ENCODE results near the gene PEX7. TPM values are rescaled to one million over a fixed set of nuclear protein-coding genes. Genes with fewer than 3 reads are reported as not detected.
"Not testable (repeated sequence)": the region's sequence is repeated elsewhere in the genome, so short reads cannot be mapped to it uniquely, and the experiment has no call there.

The PEX7 gene
- polyA plus RNA-seq, 2 donors: 2.0 to 7.0 TPM

DNA sequence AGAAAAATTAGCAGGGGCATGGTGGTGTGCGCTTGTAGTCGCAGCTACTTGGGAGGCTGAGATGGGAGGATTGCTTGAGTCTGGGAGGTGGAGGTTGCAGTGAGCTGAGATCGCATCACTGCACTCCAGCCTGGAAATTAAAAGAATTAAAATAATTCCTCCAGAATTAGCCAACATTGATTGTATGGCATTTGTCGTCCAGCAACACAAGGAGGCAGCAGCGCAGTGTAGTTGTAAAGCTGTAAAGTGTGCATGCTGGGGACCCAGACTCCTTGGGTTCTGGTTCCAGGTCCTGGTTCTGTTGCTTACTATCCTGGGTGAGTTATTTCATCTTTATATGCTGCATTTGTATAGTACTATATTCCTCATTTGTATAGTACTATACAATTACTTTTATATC lies 41.4 kb downstream of the PEX7 start:
- 78 to 92% methylated on average over 5 of the region's 5 CpGs for WGBS, 2 donors
- Histone ChIP-seq H3K27ac (ENCODE audit: low read depth in 2 of 2, low read length in 1 of 2) (no peak overlapping the region), H3K4me3 (ENCODE audit: low read depth in 1 of 2, low read length in 2 of 2) (no peak overlapping the region), H3K27me3 (ENCODE audit: control insufficient read depth in 1 of 2, insufficient read depth in 2 of 2, low read length in 2 of 2) (no peaks in the 10 kb centered on the region), H3K36me3 (ENCODE audit: control insufficient read depth in 2 of 2, insufficient read depth in 2 of 2, low read length in 1 of 2) (no peaks in the 10 kb centered on the region), H3K4me1 (ENCODE audit: control insufficient read depth in 2 of 2, insufficient read depth in 2 of 2, low read length in 1 of 2) (no peaks in the 10 kb centered on the region), H3K9me3 (ENCODE audit: control insufficient read depth in 2 of 2, insufficient read depth in 1 of 2, low read depth in 1 of 2, low read length in 1 of 2) (no peaks in the 10 kb centered on the region)

- H3K4me1 ChIP-seq (ENCODE audit: control insufficient read depth in 2 of 2, insufficient read depth in 2 of 2, low read length in 1 of 2): no peaks in the 10 kb centered on the region
- H3K27me3 ChIP-seq (ENCODE audit: control insufficient read depth in 1 of 2, insufficient read depth in 2 of 2, low read length in 2 of 2): no peaks in the 10 kb centered on the region
- no peak overlapping the region for H3K4me3 ChIP-seq (ENCODE audit: low read depth in 1 of 2, low read length in 2 of 2)
- no peaks in the 10 kb centered on the region for H3K9me3 ChIP-seq (ENCODE audit: control insufficient read depth in 2 of 2, insufficient read depth in 1 of 2, low read depth in 1 of 2, low read length in 1 of 2)
- 94 to 96% methylated on average over 4 of the region's 4 CpGs for WGBS, 2 donors
- no peak overlapping the region for H3K27ac ChIP-seq (ENCODE audit: low read depth in 2 of 2, low read length in 1 of 2)
- no peaks in the 10 kb centered on the region for H3K36me3 ChIP-seq (ENCODE audit: control insufficient read depth in 2 of 2, insufficient read depth in 2 of 2, low read length in 1 of 2)
These were observed 42.3 kb downstream of the PEX7 start for GRCh38 chr6:136864676-136865075.

GRCh38 chr6:136866872-136867416 lies 44.6 kb downstream of the PEX7 start:
- Histone ChIP-seq H3K4me1 (ENCODE audit: control insufficient read depth in 2 of 2, insufficient read depth in 2 of 2, low read length in 1 of 2) (no peaks in the 10 kb centered on the region), H3K27ac (ENCODE audit: low read depth in 2 of 2, low read length in 1 of 2) (no peak overlapping the region), H3K4me3 (ENCODE audit: low read depth in 1 of 2, low read length in 2 of 2) (no peak overlapping the region), H3K27me3 (ENCODE audit: control insufficient read depth in 1 of 2, insufficient read depth in 2 of 2, low read length in 2 of 2) (no peaks in the 10 kb centered on the region), H3K9me3 (ENCODE audit: control insufficient read depth in 2 of 2, insufficient read depth in 1 of 2, low read depth in 1 of 2, low read length in 1 of 2) (no peaks in the 10 kb centered on the region), H3K36me3 (ENCODE audit: control insufficient read depth in 2 of 2, insufficient read depth in 2 of 2, low read length in 1 of 2) (no peaks in the 10 kb centered on the region)
- 79 to 86% methylated on average over 4 of the region's 4 CpGs for WGBS, 2 donors

DNA sequence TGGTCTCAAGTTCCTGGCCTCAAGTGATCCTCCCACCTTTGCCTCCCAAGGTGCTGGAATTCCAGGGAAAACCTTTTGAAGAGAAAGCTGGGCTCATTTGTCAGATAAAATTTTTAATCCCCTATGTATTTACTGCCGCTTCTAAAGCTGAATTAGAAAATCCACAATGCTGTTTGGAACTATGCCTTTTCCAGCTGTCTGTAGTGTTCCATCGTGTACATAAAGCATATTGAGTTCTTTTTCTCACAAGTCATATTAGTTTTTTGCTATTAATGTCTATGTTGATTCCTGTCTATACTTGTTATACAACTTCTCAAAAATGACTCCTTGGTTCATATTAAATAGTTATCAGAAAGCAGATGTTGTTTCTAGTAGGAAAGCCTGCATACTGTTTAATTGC lies 47.1 kb downstream of the PEX7 start:
- Histone ChIP-seq H3K36me3 (ENCODE audit: control insufficient read depth in 2 of 2, insufficient read depth in 2 of 2, low read length in 1 of 2) (no peaks in the 10 kb centered on the region), H3K4me3 (ENCODE audit: low read depth in 1 of 2, low read length in 2 of 2) (no peak overlapping the region), H3K4me1 (ENCODE audit: control insufficient read depth in 2 of 2, insufficient read depth in 2 of 2, low read length in 1 of 2) (no peaks in the 10 kb centered on the region), H3K9me3 (ENCODE audit: control insufficient read depth in 2 of 2, insufficient read depth in 1 of 2, low read depth in 1 of 2, low read length in 1 of 2) (peaks cover 0 to 2% of the 10 kb centered on the region in 2 donors), H3K27ac (ENCODE audit: low read depth in 2 of 2, low read length in 1 of 2) (no peak overlapping the region), H3K27me3 (ENCODE audit: control insufficient read depth in 1 of 2, insufficient read depth in 2 of 2, low read length in 2 of 2) (no peaks in the 10 kb centered on the region)
- WGBS, 2 donors: 65 to 76% methylated on average over 2 of the region's 2 CpGs

GRCh38 chr6:136873748-136874147 lies 51.4 kb downstream of the PEX7 start:
- no peak overlapping the region for H3K27ac ChIP-seq (ENCODE audit: low read depth in 2 of 2, low read length in 1 of 2)
- H3K4me3 ChIP-seq (ENCODE audit: low read depth in 1 of 2, low read length in 2 of 2): no peak overlapping the region
- H3K9me3 ChIP-seq (ENCODE audit: control insufficient read depth in 2 of 2, insufficient read depth in 1 of 2, low read depth in 1 of 2, low read length in 1 of 2): peaks cover 0 to 2% of the 10 kb centered on the region in 2 donors
- no peaks in the 10 kb centered on the region for H3K4me1 ChIP-seq (ENCODE audit: control insufficient read depth in 2 of 2, insufficient read depth in 2 of 2, low read length in 1 of 2)
- H3K27me3 ChIP-seq (ENCODE audit: control insufficient read depth in 1 of 2, insufficient read depth in 2 of 2, low read length in 2 of 2): no peaks in the 10 kb centered on the region
- no peaks in the 10 kb centered on the region for H3K36me3 ChIP-seq (ENCODE audit: control insufficient read depth in 2 of 2, insufficient read depth in 2 of 2, low read length in 1 of 2)
- WGBS, 2 donors: 81 to 84% methylated on average over 3 of the region's 3 CpGs

DNA sequence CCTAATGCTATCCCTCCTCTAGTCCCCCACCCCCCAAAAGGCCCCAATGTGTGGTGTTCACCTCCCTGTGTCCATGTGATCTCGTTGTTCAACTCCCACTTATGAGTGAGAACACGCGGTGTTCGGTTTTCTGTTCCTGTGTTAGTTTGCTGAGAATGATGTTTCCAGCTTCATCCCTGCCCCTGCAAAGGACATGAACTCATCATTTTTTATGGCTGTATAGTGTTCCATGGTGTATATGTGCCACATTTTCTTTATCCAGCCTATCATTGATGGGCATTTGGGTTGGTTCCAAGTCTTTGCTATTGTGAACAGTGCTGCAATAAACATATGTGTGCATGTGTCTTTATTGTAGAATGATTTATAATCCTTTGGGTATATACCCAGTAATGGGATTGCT lies 54.1 kb downstream of the PEX7 start:
- H3K27me3 ChIP-seq (ENCODE audit: control insufficient read depth in 1 of 2, insufficient read depth in 2 of 2, low read length in 2 of 2); H3K4me3 ChIP-seq (ENCODE audit: low read depth in 1 of 2, low read length in 2 of 2); H3K27ac ChIP-seq (ENCODE audit: low read depth in 2 of 2, low read length in 1 of 2); H3K36me3 ChIP-seq (ENCODE audit: control insufficient read depth in 2 of 2, insufficient read depth in 2 of 2, low read length in 1 of 2); H3K4me1 ChIP-seq (ENCODE audit: control insufficient read depth in 2 of 2, insufficient read depth in 2 of 2, low read length in 1 of 2); H3K9me3 ChIP-seq (ENCODE audit: control insufficient read depth in 2 of 2, insufficient read depth in 1 of 2, low read depth in 1 of 2, low read length in 1 of 2): not testable (repeated sequence)
- WGBS, 2 donors: 98 to 99% methylated on average over 4 of the region's 4 CpGs

GRCh38 chr6:136880748-136881460 lies 58.5 kb downstream of the PEX7 start:
- no peak overlapping the region for H3K4me3 ChIP-seq (ENCODE audit: low read depth in 1 of 2, low read length in 2 of 2)
- H3K4me1 ChIP-seq (ENCODE audit: control insufficient read depth in 2 of 2, insufficient read depth in 2 of 2, low read length in 1 of 2): no peaks in the 10 kb centered on the region
- no peak overlapping the region for H3K27ac ChIP-seq (ENCODE audit: low read depth in 2 of 2, low read length in 1 of 2)
- H3K27me3 ChIP-seq (ENCODE audit: control insufficient read depth in 1 of 2, insufficient read depth in 2 of 2, low read length in 2 of 2): no peaks in the 10 kb centered on the region
- no peaks in the 10 kb centered on the region for H3K9me3 ChIP-seq (ENCODE audit: control insufficient read depth in 2 of 2, insufficient read depth in 1 of 2, low read depth in 1 of 2, low read length in 1 of 2)
- H3K36me3 ChIP-seq (ENCODE audit: control insufficient read depth in 2 of 2, insufficient read depth in 2 of 2, low read length in 1 of 2): no peaks in the 10 kb centered on the region
- 79 to 81% methylated on average over 4 of the region's 4 CpGs for WGBS, 2 donors

- Histone ChIP-seq H3K36me3 (ENCODE audit: control insufficient read depth in 2 of 2, insufficient read depth in 2 of 2, low read length in 1 of 2) (no peaks in the 10 kb centered on the region), H3K4me1 (ENCODE audit: control insufficient read depth in 2 of 2, insufficient read depth in 2 of 2, low read length in 1 of 2) (no peaks in the 10 kb centered on the region), H3K27me3 (ENCODE audit: control insufficient read depth in 1 of 2, insufficient read depth in 2 of 2, low read length in 2 of 2) (no peaks in the 10 kb centered on the region), H3K9me3 (ENCODE audit: control insufficient read depth in 2 of 2, insufficient read depth in 1 of 2, low read depth in 1 of 2, low read length in 1 of 2) (no peaks in the 10 kb centered on the region), H3K27ac (ENCODE audit: low read depth in 2 of 2, low read length in 1 of 2) (no peak overlapping the region), H3K4me3 (ENCODE audit: low read depth in 1 of 2, low read length in 2 of 2) (no peak overlapping the region)
- WGBS, 2 donors: 72 to 73% methylated on average over 3 of the region's 3 CpGs
These were observed 63.7 kb downstream of the PEX7 start for GRCh38 chr6:136886091-136886490.

DNA sequence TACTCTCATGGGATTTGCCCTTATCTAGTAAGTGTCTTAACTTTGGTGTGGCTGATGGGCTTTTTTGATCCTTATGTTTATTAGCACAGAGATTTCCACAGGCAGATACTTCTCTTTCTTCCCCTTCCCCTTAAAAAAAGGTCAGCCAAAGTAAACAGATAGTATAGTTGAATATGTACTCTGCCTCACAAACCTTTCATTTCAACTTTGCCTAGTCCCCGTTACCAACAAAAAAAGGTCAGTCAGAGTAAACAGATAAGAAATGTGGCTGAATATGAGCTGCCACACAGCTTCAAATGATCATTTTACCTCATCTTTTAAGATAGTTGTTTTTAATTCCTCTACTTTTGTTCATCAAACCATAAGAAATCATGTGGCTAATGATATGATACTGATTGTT lies 65.6 kb downstream of the PEX7 start:
- no peaks in the 10 kb centered on the region for H3K9me3 ChIP-seq (ENCODE audit: control insufficient read depth in 2 of 2, insufficient read depth in 1 of 2, low read depth in 1 of 2, low read length in 1 of 2)
- no peaks in the 10 kb centered on the region for H3K27me3 ChIP-seq (ENCODE audit: control insufficient read depth in 1 of 2, insufficient read depth in 2 of 2, low read length in 2 of 2)
- no peak overlapping the region for H3K27ac ChIP-seq (ENCODE audit: low read depth in 2 of 2, low read length in 1 of 2)
- no peaks in the 10 kb centered on the region for H3K4me1 ChIP-seq (ENCODE audit: control insufficient read depth in 2 of 2, insufficient read depth in 2 of 2, low read length in 1 of 2)
- WGBS, 2 donors: 47 to 63% methylated on average over 1 of the region's 1 CpG
- no peaks in the 10 kb centered on the region for H3K36me3 ChIP-seq (ENCODE audit: control insufficient read depth in 2 of 2, insufficient read depth in 2 of 2, low read length in 1 of 2)
- no peak overlapping the region for H3K4me3 ChIP-seq (ENCODE audit: low read depth in 1 of 2, low read length in 2 of 2)

All from esophagus (tissue), 2 donors.